Measurements from ENCODE around the gene NFIX. TPM values are rescaled to one million over a fixed set of nuclear protein-coding genes. Genes with fewer than 3 reads are reported as not detected.
A peak's percentile ranks its signal among the peaks of the same experiment; 100 is the strongest.

Gene NFIX
- total RNA-seq, 2 experiments from 2014 or later: 4.7 to 5.0 TPM

GRCh38 chr19:13117176-13117771 lies 122.0 kb downstream of the NFIX start:
- CTCF ChIA-PET: interaction anchor here (0.9 to 5.4 kb wide), 8 partner anchors 12 to 152 kb away, joined by 3 to 39 read pairs (median 4); partner anchors contain the start of genes IER2 and STX10
- intact Hi-C loops (cut with micrococcal nuclease): loop anchor here (5.0 kb wide), 1 partner anchor 35 kb away; the partner anchor contains the start of genes IER2 and STX10
- Mint-ChIP-seq H3K4me3 (peak overlapping the region; percentile 86), H3K4me1 (ENCODE audit: low read depth) (peaks cover 49% of the 10 kb centered on the region), H3K36me3 (ENCODE audit: low read depth) (peaks cover 27% of the 10 kb centered on the region), H3K27me3 (no peaks in the 10 kb centered on the region), H3K9me3 (no peaks in the 10 kb centered on the region), H3K27ac (peak overlapping the region; percentile 95)
- ATAC-seq: peak; percentile 8
- POLR2A ChIA-PET: interaction anchor here (0.8 to 7.6 kb wide), 8 partner anchors 13 to 130 kb away, joined by 3 to 63 read pairs (median 28); partner anchors contain the start of genes IER2, LYL1 and STX10
- peak; percentile 18 for DNase-seq
- TF ChIP-seq, protein P1, sequence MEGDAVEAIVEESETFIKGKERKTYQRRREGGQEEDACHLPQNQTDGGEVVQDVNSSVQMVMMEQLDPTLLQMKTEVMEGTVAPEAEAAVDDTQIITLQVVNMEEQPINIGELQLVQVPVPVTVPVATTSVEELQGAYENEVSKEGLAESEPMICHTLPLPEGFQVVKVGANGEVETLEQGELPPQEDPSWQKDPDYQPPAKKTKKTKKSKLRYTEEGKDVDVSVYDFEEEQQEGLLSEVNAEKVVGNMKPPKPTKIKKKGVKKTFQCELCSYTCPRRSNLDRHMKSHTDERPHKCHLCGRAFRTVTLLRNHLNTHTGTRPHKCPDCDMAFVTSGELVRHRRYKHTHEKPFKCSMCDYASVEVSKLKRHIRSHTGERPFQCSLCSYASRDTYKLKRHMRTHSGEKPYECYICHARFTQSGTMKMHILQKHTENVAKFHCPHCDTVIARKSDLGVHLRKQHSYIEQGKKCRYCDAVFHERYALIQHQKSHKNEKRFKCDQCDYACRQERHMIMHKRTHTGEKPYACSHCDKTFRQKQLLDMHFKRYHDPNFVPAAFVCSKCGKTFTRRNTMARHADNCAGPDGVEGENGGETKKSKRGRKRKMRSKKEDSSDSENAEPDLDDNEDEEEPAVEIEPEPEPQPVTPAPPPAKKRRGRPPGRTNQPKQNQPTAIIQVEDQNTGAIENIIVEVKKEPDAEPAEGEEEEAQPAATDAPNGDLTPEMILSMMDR (IDR thresholded peaks at IDR 0.05): no peak

GRCh38 chr19:13117772-13118423 lies 122.6 kb downstream of the NFIX start, which contains the start of gene NACC1:
Gene NACC1 (plus strand): TSS chr19:13118264. CDS start chr19:13135208, 16,944 bp downstream.
- H3K9me3 Mint-ChIP-seq: no peaks in the 10 kb centered on the region
- POLR2A ChIA-PET: interaction anchor here (0.7 to 7.6 kb wide), 9 partner anchors 12 to 721 kb away, joined by 3 to 63 read pairs (median 19); partner anchors contain the start of genes IER2, LYL1 and STX10
- DNase-seq: peak; percentile 92
- peak; percentile 84 for ATAC-seq
- H3K36me3 Mint-ChIP-seq (ENCODE audit: low read depth): peaks cover 24% of the 10 kb centered on the region
- H3K4me3 Mint-ChIP-seq: peak within 1 kb of the TSS; percentile 86
- intact Hi-C loops (cut with micrococcal nuclease): loop anchor here (5.0 kb wide), 1 partner anchor 34 kb away; the partner anchor contains the start of genes IER2 and STX10
- H3K27me3 Mint-ChIP-seq: no peaks in the 10 kb centered on the region
- TF ChIP-seq, protein P1 (IDR thresholded peaks at IDR 0.05): no peak
- CTCF ChIA-PET: interaction anchor here (0.6 to 5.4 kb wide), 9 partner anchors 13 to 152 kb away, joined by 3 to 39 read pairs (median 4); partner anchors contain the start of genes IER2 and STX10
- peaks cover 52% of the 10 kb centered on the region for H3K4me1 Mint-ChIP-seq (ENCODE audit: low read depth)
- peak within 1 kb of the TSS; percentile 95 for H3K27ac Mint-ChIP-seq

GRCh38 chr19:13118424-13119193 lies 123.3 kb downstream of the NFIX start:
- H3K9me3 Mint-ChIP-seq: no peaks in the 10 kb centered on the region
- intact Hi-C loops (cut with micrococcal nuclease): loop anchor here (5.0 kb wide), 1 partner anchor 34 kb away; the partner anchor contains the start of genes IER2 and STX10
- ChIA-PET POLR2A (interaction anchor here (0.7 to 7.6 kb wide), 9 partner anchors 12 to 721 kb away, joined by 3 to 63 read pairs (median 19); partner anchors contain the start of genes IER2, LYL1 and STX10), CTCF (interaction anchor here (0.6 to 5.4 kb wide), 8 partner anchors 13 to 153 kb away, joined by 3 to 39 read pairs (median 4); partner anchors contain the start of genes IER2 and STX10)
- peak overlapping the region; percentile 85 for H3K27ac Mint-ChIP-seq
- DNase-seq (peak; percentile 70), ATAC-seq (no peak)
- no peaks in the 10 kb centered on the region for H3K27me3 Mint-ChIP-seq
- H3K36me3 Mint-ChIP-seq (ENCODE audit: low read depth): peaks cover 26% of the 10 kb centered on the region
- peak overlapping the region; percentile 79 for H3K4me3 Mint-ChIP-seq
- H3K4me1 Mint-ChIP-seq (ENCODE audit: low read depth): peaks cover 59% of the 10 kb centered on the region
- TF ChIP-seq, protein P1 (IDR thresholded peaks at IDR 0.05): no peak

DNA sequence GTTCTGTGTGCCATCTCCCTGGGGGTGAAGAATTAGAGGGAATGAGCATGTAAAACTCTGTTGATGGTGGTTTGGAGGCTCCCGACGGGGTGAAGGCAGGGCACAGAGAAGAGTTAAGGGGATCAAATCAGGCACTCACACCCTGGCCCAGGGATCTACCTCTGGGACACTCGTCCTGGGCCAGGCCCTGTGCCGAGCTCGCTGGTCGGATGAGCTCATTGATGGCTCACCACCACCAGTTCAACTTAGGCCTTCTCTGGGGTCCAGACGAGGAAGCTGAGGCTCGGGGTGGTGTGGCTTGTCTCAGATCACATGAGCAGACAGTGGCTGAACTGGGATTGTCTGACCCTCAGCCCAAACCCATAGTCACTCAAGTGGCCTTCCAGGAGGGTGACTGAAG lies 124.4 kb downstream of the NFIX start:
- POLR2A ChIA-PET: interaction anchor here (1.0 to 6.4 kb wide), 6 partner anchors 11 to 44 kb away, joined by 3 to 63 read pairs (median 5); partner anchors contain the start of genes IER2 and STX10
- TF ChIP-seq, protein P1 (IDR thresholded peaks at IDR 0.05): no peak
- Mint-ChIP-seq H3K4me1 (ENCODE audit: low read depth) (peaks cover 57% of the 10 kb centered on the region), H3K27me3 (no peaks in the 10 kb centered on the region), H3K9me3 (no peaks in the 10 kb centered on the region), H3K36me3 (ENCODE audit: low read depth) (peaks cover 22% of the 10 kb centered on the region), H3K27ac (peak overlapping the region; percentile 85), H3K4me3 (peak overlapping the region; percentile 79)
- no peak for ATAC-seq
- intact Hi-C loops (cut with micrococcal nuclease): loop anchor here (5.0 kb wide), 1 partner anchor 33 kb away; the partner anchor contains the start of genes IER2 and STX10
- DNase-seq: no peak
- CTCF ChIA-PET: interaction anchor here (0.7 to 5.2 kb wide), 5 partner anchors 15 to 206 kb away, joined by 3 to 21 read pairs (median 4); no protein-coding TSS in a partner anchor
